ENCODE results near the gene GNL1. TPM values are rescaled to one million over a fixed set of nuclear protein-coding genes. Genes with fewer than 3 reads are reported as not detected.

Gene GNL1
- total and polyA plus RNA-seq, 2 experiments from 2014 or later = 31.4 to 42.5 TPM

- Histone ChIP-seq H3K4me1 (ENCODE audit: insufficient read depth) (peaks cover 5% of the 10 kb centered on the region; the same call in 1 of the 2 replicates), H3K27me3 (ENCODE audit: insufficient read depth) (no peaks in the 10 kb centered on the region), H3K9me2 (ENCODE audit: insufficient read depth) (no peaks in the 10 kb centered on the region), H3K27ac (ENCODE audit: low read depth) (no peak overlapping the region), H2AFZ (no peak overlapping the region), H3K4me2 (no peak overlapping the region), H4K20me1 (replicated peaks; ENCODE audit: insufficient read depth) (peaks cover 37% of the 10 kb centered on the region), H3K79me2 (replicated peaks; ENCODE audit: insufficient read depth) (peaks cover 42% of the 10 kb centered on the region), H3F3A (replicated peaks; ENCODE audit: low read depth) (peaks cover 2% of the 10 kb centered on the region; the same call in 1 of the 2 replicates), H3K4me3 (no peak overlapping the region), H3K36me3 (ENCODE audit: insufficient read depth) (peaks cover 69% of the 10 kb centered on the region)
- peaks cover 72% of the 10 kb centered on the region for H3K36me3 Mint-ChIP-seq (ENCODE audit: low read depth)
- ATAC-seq (no peak), DNase-seq (ENCODE audit: low spot score) (no peak)
- H3K4me1 Mint-ChIP-seq = peaks cover 7% of the 10 kb centered on the region
- TF ChIP-seq, protein P1, sequence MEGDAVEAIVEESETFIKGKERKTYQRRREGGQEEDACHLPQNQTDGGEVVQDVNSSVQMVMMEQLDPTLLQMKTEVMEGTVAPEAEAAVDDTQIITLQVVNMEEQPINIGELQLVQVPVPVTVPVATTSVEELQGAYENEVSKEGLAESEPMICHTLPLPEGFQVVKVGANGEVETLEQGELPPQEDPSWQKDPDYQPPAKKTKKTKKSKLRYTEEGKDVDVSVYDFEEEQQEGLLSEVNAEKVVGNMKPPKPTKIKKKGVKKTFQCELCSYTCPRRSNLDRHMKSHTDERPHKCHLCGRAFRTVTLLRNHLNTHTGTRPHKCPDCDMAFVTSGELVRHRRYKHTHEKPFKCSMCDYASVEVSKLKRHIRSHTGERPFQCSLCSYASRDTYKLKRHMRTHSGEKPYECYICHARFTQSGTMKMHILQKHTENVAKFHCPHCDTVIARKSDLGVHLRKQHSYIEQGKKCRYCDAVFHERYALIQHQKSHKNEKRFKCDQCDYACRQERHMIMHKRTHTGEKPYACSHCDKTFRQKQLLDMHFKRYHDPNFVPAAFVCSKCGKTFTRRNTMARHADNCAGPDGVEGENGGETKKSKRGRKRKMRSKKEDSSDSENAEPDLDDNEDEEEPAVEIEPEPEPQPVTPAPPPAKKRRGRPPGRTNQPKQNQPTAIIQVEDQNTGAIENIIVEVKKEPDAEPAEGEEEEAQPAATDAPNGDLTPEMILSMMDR (conservative IDR thresholded peaks at IDR 0.05; ENCODE audit: low read depth in 2 of 2) = no peak
- TF ChIP-seq ZNF331 (CRISPR knock-in tag; IDR thresholded peaks at IDR 0.05; ENCODE audit: low read depth) (no peak), EZH2 (IDR thresholded peaks at IDR 0.05; ENCODE audit: low read depth, unreplicated experiment) (no peak), CREB1 (CRISPR knock-in tag; IDR thresholded peaks at IDR 0.05; ENCODE audit: low read depth) (no peak), ETS1 (IDR thresholded peaks at IDR 0.05) (no peak), POLR2AphosphoS5 (IDR thresholded peaks at IDR 0.05; ENCODE audit: low read depth) (no peak)
- TF ChIP-seq, protein P2, sequence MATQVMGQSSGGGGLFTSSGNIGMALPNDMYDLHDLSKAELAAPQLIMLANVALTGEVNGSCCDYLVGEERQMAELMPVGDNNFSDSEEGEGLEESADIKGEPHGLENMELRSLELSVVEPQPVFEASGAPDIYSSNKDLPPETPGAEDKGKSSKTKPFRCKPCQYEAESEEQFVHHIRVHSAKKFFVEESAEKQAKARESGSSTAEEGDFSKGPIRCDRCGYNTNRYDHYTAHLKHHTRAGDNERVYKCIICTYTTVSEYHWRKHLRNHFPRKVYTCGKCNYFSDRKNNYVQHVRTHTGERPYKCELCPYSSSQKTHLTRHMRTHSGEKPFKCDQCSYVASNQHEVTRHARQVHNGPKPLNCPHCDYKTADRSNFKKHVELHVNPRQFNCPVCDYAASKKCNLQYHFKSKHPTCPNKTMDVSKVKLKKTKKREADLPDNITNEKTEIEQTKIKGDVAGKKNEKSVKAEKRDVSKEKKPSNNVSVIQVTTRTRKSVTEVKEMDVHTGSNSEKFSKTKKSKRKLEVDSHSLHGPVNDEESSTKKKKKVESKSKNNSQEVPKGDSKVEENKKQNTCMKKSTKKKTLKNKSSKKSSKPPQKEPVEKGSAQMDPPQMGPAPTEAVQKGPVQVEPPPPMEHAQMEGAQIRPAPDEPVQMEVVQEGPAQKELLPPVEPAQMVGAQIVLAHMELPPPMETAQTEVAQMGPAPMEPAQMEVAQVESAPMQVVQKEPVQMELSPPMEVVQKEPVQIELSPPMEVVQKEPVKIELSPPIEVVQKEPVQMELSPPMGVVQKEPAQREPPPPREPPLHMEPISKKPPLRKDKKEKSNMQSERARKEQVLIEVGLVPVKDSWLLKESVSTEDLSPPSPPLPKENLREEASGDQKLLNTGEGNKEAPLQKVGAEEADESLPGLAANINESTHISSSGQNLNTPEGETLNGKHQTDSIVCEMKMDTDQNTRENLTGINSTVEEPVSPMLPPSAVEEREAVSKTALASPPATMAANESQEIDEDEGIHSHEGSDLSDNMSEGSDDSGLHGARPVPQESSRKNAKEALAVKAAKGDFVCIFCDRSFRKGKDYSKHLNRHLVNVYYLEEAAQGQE (IDR thresholded peaks at IDR 0.05; ENCODE audit: unreplicated experiment) = no peak
- TF ChIP-seq, protein P3, sequence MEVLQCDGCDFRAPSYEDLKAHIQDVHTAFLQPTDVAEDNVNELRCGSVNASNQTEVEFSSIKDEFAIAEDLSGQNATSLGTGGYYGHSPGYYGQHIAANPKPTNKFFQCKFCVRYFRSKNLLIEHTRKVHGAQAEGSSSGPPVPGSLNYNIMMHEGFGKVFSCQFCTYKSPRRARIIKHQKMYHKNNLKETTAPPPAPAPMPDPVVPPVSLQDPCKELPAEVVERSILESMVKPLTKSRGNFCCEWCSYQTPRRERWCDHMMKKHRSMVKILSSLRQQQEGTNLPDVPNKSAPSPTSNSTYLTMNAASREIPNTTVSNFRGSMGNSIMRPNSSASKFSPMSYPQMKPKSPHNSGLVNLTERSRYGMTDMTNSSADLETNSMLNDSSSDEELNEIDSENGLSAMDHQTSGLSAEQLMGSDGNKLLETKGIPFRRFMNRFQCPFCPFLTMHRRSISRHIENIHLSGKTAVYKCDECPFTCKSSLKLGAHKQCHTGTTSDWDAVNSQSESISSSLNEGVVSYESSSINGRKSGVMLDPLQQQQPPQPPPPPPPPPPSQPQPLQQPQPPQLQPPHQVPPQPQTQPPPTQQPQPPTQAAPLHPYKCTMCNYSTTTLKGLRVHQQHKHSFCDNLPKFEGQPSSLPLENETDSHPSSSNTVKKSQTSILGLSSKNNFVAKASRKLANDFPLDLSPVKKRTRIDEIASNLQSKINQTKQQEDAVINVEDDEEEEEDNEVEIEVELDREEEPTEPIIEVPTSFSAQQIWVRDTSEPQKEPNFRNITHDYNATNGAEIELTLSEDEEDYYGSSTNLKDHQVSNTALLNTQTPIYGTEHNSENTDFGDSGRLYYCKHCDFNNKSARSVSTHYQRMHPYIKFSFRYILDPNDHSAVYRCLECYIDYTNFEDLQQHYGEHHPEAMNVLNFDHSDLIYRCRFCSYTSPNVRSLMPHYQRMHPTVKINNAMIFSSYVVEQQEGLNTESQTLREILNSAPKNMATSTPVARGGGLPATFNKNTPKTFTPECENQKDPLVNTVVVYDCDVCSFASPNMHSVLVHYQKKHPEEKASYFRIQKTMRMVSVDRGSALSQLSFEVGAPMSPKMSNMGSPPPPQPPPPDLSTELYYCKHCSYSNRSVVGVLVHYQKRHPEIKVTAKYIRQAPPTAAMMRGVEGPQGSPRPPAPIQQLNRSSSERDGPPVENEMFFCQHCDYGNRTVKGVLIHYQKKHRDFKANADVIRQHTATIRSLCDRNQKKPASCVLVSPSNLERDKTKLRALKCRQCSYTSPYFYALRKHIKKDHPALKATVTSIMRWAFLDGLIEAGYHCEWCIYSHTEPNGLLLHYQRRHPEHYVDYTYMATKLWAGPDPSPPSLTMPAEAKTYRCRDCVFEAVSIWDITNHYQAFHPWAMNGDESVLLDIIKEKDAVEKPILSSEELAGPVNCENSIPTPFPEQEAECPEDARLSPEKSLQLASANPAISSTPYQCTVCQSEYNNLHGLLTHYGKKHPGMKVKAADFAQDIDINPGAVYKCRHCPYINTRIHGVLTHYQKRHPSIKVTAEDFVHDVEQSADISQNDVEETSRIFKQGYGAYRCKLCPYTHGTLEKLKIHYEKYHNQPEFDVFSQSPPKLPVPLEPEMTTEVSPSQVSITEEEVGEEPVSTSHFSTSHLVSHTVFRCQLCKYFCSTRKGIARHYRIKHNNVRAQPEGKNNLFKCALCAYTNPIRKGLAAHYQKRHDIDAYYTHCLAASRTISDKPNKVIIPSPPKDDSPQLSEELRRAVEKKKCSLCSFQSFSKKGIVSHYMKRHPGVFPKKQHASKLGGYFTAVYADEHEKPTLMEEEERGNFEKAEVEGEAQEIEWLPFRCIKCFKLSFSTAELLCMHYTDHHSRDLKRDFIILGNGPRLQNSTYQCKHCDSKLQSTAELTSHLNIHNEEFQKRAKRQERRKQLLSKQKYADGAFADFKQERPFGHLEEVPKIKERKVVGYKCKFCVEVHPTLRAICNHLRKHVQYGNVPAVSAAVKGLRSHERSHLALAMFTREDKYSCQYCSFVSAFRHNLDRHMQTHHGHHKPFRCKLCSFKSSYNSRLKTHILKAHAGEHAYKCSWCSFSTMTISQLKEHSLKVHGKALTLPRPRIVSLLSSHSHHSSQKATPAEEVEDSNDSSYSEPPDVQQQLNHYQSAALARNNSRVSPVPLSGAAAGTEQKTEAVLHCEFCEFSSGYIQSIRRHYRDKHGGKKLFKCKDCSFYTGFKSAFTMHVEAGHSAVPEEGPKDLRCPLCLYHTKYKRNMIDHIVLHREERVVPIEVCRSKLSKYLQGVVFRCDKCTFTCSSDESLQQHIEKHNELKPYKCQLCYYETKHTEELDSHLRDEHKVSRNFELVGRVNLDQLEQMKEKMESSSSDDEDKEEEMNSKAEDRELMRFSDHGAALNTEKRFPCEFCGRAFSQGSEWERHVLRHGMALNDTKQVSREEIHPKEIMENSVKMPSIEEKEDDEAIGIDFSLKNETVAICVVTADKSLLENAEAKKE (CRISPR knock-in tag; IDR thresholded peaks at IDR 0.05) = no peak
- H3K27me3 Mint-ChIP-seq (ENCODE audit: insufficient read depth, low read depth, poor library complexity) = no peaks in the 10 kb centered on the region
- no peak overlapping the region for H3K27ac Mint-ChIP-seq
- no peaks in the 10 kb centered on the region for H3K9me3 Mint-ChIP-seq
- H3K4me3 Mint-ChIP-seq = no peak overlapping the region
These were observed 21.8 kb upstream of the GNL1 start for GRCh38 chr6:30578051-30578450.
